Measurements from ENCODE around the gene GDF10. TPM values are rescaled to one million over a fixed set of nuclear protein-coding genes. Genes with fewer than 3 reads are reported as not detected.
A peak's percentile ranks its signal among the peaks of the same experiment; 100 is the strongest.

The GDF10 gene
- total RNA-seq, 1 donor from 2014 or later, result 0.67 TPM

- H3K27ac Mint-ChIP-seq (ENCODE audit: unreplicated experiment), result no peak overlapping the region
- peaks cover 12% of the 10 kb centered on the region for H3K4me1 Mint-ChIP-seq (ENCODE audit: low read depth)
- peaks cover 2% of the 10 kb centered on the region for H3K36me3 Mint-ChIP-seq (ENCODE audit: low read depth)
- no peak overlapping the region for H3K4me3 Mint-ChIP-seq (ENCODE audit: unreplicated experiment)
- peak; percentile 75 for DNase-seq (ENCODE audit: low spot score)
- H3K27me3 Mint-ChIP-seq (ENCODE audit: low read depth), result peaks cover 46% of the 10 kb centered on the region
- TF ChIP-seq CTCF (IDR thresholded peaks at IDR 0.05), result no peak
- no peaks in the 10 kb centered on the region for H3K9me3 Mint-ChIP-seq (ENCODE audit: low read depth)
Observed at GRCh38 chr10:47303866-47304265, 3.9 kb downstream of the GDF10 start.

GRCh38 chr10:47305566-47305965 lies 5.6 kb downstream of the GDF10 start:
- Mint-ChIP-seq H3K27me3 (ENCODE audit: low read depth) (peaks cover 48% of the 10 kb centered on the region), H3K4me3 (ENCODE audit: unreplicated experiment) (no peak overlapping the region), H3K27ac (ENCODE audit: unreplicated experiment) (no peak overlapping the region), H3K4me1 (ENCODE audit: low read depth) (peaks cover 5% of the 10 kb centered on the region), H3K9me3 (ENCODE audit: low read depth) (no peaks in the 10 kb centered on the region), H3K36me3 (ENCODE audit: low read depth) (peaks cover 2% of the 10 kb centered on the region)
- no peak for TF ChIP-seq CTCF (IDR thresholded peaks at IDR 0.05)
- DNase-seq (ENCODE audit: low spot score), result no peak

GRCh38 chr10:47306387-47307210 lies 6.6 kb downstream of the GDF10 start:
- Mint-ChIP-seq H3K9me3 (ENCODE audit: low read depth) (no peaks in the 10 kb centered on the region), H3K4me1 (ENCODE audit: low read depth) (peaks cover 1% of the 10 kb centered on the region), H3K4me3 (ENCODE audit: unreplicated experiment) (no peak overlapping the region), H3K36me3 (ENCODE audit: low read depth) (no peaks in the 10 kb centered on the region), H3K27me3 (ENCODE audit: low read depth) (peaks cover 42% of the 10 kb centered on the region), H3K27ac (ENCODE audit: unreplicated experiment) (no peak overlapping the region)
- no peak for TF ChIP-seq CTCF (IDR thresholded peaks at IDR 0.05)
- DNase-seq (ENCODE audit: low spot score), result no peak

GRCh38 chr10:47307381-47307780 lies 7.4 kb downstream of the GDF10 start:
- no peaks in the 10 kb centered on the region for H3K36me3 Mint-ChIP-seq (ENCODE audit: low read depth)
- H3K27me3 Mint-ChIP-seq (ENCODE audit: low read depth), result peaks cover 36% of the 10 kb centered on the region
- H3K27ac Mint-ChIP-seq (ENCODE audit: unreplicated experiment), result no peak overlapping the region
- no peaks in the 10 kb centered on the region for H3K9me3 Mint-ChIP-seq (ENCODE audit: low read depth)
- TF ChIP-seq CTCF (IDR thresholded peaks at IDR 0.05), result no peak
- H3K4me3 Mint-ChIP-seq (ENCODE audit: unreplicated experiment), result no peak overlapping the region
- H3K4me1 Mint-ChIP-seq (ENCODE audit: low read depth), result peaks cover 6% of the 10 kb centered on the region
- DNase-seq (ENCODE audit: low spot score), result no peak

GRCh38 chr10:47308775-47309174 lies 8.8 kb downstream of the GDF10 start:
- no peak for DNase-seq (ENCODE audit: low spot score)
- peaks cover 6% of the 10 kb centered on the region for H3K4me1 Mint-ChIP-seq (ENCODE audit: low read depth)
- no peak for TF ChIP-seq CTCF (IDR thresholded peaks at IDR 0.05)
- peaks cover 27% of the 10 kb centered on the region for H3K27me3 Mint-ChIP-seq (ENCODE audit: low read depth)
- H3K36me3 Mint-ChIP-seq (ENCODE audit: low read depth), result no peaks in the 10 kb centered on the region
- H3K27ac Mint-ChIP-seq (ENCODE audit: unreplicated experiment), result no peak overlapping the region
- H3K4me3 Mint-ChIP-seq (ENCODE audit: unreplicated experiment), result no peak overlapping the region
- no peaks in the 10 kb centered on the region for H3K9me3 Mint-ChIP-seq (ENCODE audit: low read depth)

Measured in chondrocyte (in vitro differentiated cells).